Fibroblast of lung (primary cell): ENCODE data around the gene GPR176.

ENCODE experiments used
- EZH2 ChIP-seq: IDR thresholded peaks from 2 replicates; pipeline ENCODE4 v1.5.1; 2012; ENCODE audit warnings: low read length, control low read depth, mild to moderate bottlenecking; ENCODE audit errors: missing control alignments
- TF ChIP-seq, protein P1 (sequence below), 2 donors: IDR thresholded peaks in 1 of 2; conservative IDR thresholded peaks in 1 of 2; 1 replicate in 1 of 2; 2 replicates in 1 of 2; pipeline ENCODE4 v1.5.1; 2011 to 2012; ENCODE audit warnings: low read length in 2 of 2, control low read depth in 1 of 2, inconsistent platforms in 1 of 2, low read depth in 1 of 2, mild to moderate bottlenecking in 1 of 2

DNA sequence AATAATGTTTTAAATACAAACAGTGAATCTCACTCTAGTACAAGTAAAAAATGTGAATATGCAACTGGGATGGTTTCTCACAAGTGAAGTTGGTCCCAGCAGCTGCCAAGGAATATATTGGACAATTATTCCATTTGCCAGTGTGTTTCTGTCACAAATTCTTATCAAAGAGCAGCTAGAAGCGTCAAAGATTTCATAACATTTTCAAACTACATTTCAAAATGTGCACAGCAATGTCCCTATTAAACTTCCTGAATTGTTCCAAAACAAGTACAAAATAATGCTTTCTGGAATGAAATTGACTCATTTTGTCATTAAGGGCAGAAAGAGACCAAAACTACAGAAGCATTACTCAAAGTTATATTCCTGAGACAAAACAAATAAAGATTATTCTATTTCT is 38.3 kb downstream of the GPR176 start:
- TF ChIP-seq EZH2, result no peak
- TF ChIP-seq, protein P1, sequence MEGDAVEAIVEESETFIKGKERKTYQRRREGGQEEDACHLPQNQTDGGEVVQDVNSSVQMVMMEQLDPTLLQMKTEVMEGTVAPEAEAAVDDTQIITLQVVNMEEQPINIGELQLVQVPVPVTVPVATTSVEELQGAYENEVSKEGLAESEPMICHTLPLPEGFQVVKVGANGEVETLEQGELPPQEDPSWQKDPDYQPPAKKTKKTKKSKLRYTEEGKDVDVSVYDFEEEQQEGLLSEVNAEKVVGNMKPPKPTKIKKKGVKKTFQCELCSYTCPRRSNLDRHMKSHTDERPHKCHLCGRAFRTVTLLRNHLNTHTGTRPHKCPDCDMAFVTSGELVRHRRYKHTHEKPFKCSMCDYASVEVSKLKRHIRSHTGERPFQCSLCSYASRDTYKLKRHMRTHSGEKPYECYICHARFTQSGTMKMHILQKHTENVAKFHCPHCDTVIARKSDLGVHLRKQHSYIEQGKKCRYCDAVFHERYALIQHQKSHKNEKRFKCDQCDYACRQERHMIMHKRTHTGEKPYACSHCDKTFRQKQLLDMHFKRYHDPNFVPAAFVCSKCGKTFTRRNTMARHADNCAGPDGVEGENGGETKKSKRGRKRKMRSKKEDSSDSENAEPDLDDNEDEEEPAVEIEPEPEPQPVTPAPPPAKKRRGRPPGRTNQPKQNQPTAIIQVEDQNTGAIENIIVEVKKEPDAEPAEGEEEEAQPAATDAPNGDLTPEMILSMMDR (conservative IDR thresholded peaks at IDR 0.05 in 1 of 2, IDR thresholded peaks at IDR 0.05 in 1 of 2; ENCODE audit: low read depth in 1 of 2, low read length in 2 of 2), result no peak
